GM18511 (cell line): ENCODE measurements around the gene ALDH3B1.
"Not testable (repeated sequence)": the region's sequence is repeated elsewhere in the genome, so short reads cannot be mapped to it uniquely, and the experiment has no call there.

ENCODE experiments used
- ATAC-seq: cut with Tn5 transposase; IDR thresholded peaks from one replicate; pipeline ENCODE4 v1.9.1; 2021; ENCODE audit warnings: mild to moderate bottlenecking, moderate library complexity; ENCODE audit not compliant: unreplicated experiment

Gene ALDH3B1, protein sequence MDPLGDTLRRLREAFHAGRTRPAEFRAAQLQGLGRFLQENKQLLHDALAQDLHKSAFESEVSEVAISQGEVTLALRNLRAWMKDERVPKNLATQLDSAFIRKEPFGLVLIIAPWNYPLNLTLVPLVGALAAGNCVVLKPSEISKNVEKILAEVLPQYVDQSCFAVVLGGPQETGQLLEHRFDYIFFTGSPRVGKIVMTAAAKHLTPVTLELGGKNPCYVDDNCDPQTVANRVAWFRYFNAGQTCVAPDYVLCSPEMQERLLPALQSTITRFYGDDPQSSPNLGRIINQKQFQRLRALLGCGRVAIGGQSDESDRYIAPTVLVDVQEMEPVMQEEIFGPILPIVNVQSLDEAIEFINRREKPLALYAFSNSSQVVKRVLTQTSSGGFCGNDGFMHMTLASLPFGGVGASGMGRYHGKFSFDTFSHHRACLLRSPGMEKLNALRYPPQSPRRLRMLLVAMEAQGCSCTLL

DNA sequence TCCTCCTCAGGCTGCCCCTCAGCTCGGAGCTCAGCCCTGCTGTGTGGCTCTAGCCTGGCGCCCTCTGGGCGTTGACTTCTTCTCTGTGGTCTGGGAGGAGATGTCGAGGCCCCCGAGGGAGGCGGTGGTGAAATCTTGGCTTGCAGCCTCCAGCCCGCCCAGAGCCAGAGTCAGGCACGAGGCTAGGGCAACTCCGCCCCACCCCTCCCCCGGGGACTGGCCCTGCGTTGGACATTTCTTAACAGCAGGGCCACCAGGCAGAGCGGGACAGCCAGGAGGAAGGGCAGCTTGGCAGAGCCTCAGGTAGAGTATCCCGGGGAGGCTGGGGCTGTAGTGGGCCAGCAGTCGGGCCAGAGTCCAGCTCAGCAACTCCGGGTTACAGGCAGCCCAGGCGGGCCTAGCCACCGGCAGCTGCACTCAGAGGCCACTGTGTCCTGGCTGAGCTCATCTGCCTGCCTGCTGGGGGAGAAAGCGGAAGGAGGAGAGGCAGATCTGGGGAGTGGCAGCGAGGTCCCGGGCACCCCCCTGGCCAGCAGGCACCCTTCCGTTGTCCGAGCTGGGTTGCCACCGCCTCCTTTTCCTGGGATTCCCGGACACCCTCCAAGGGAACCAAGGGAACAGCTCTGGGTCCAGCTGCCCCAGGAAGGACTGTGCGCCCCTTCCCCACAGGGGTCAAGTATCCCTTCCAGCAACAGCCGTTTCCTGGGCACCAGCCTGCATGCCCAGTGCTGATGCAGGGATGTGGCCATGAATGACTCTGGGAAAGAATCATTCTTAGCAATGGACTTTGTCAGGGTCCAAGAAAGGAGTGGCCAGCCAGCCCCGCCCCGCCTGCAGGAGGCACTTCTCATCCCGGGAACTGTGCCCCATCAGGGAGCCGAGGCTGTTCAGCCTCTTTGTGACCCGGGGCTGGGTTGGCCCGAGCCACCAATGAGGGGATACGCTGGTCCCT lies at the start of gene ALDH3B1:
ALDH3B1 (plus strand) TSS at position 238 of the 952 bp plus-strand sequence. CDS start 4,971 bp downstream, outside the sequence.
- no peak for ATAC-seq

DNA sequence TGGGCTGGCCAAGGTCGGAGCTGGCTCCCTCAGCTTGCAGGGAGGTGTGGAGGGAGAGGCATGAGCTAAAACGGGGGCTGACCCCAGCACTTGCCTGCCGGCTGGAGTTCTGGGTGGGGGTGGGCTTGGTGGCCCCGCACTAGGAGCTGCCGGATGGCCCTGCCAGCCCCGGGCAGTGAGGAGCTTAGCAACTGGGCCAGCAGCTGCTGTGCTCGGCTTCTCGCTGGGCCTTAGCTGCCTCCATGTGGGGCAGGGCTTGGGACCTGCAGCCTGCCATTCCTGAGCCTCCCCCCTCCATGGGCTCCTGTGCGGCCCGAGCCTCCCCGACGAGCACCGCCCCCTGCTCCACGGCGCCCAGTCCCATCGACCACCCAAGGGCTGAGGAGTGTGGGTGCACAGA lies 46.9 kb upstream of the ALDH3B1 start:
- ATAC-seq, result not testable (repeated sequence)

DNA sequence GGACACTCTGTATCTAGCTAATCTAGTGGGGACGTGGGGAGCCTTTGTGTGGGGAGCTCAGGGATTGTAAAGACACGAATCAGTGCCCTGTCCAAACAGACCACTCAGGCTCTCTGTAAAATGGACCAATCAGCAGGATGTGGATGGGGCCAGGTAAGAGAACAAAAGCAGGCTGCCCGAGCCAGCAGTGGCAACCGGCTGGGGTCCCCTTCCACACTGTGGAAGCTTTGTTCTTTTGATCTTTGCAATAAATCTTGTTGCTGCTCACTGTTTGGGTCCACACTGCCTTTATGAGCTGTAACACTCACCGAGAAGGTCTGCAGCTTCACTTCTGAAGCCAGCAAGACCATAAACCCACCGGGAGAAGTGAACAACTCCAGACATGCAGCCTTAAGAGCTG lies 46.2 kb upstream of the ALDH3B1 start:
- not testable (repeated sequence) for ATAC-seq

DNA sequence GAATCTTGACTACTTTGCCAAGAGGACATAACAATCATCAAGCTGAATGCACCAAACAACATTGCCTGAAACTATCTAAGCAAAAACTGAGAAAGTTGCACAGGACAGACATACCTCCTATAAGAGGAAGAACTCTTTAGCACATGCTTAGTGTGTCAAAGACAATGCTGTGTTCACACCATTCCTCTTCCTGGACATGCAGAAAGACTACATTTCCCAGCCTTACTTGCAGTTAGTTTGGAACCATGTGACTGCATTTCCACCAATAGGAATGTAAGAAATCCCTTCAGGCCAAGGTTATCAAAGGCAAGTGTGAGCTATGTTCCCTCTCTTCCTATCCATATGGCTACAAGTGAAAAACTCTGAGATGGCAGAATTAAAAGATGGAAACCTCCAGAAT lies 45.4 kb upstream of the ALDH3B1 start:
- ATAC-seq, result not testable (repeated sequence)

DNA sequence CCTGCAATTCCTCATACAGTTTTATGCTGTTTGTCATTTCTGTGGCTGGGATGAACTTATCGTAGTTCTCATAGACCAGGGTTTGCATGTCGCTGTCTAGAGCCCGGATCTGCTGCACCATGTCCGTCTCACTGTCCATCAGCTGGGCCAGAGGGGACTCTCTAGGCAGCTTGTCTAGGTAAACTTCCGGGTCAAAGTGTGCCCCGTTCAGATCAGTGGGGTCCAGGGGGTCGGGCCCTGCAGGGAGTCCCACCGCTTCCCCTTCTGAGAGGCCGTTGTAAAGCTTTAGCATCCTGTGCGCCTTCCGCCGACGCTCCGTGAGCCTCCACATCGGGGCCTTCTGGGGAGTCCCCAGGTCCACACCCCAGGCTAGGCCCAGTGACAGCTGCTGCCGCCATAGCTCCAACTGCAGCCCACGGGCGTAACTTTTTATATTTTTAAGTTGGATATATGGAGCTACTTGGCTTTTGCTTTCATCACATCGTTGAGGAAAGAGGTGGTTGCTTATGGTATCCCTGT lies 44.2 kb upstream of the ALDH3B1 start:
- ATAC-seq, result not testable (repeated sequence)

DNA sequence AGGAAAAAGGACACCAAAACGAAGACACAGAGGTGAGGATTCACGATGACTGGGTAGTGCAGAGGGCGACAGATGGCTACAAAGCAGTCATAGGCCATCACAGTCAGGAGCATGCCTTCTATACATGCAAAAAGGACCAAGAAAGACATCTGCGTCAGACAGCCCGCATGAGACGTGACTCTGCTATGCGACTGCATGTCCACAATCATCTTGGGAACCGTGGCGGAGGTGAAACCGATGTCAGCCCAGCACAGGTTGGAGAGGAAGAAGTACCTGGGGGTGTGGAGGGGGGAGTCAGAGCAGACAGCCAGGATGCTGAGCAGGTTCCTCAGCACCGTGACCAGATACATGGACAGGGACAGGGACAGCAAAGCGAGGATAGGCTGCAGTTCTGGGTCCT lies 35.4 kb upstream of the ALDH3B1 start:
- ATAC-seq, result not testable (repeated sequence)

DNA sequence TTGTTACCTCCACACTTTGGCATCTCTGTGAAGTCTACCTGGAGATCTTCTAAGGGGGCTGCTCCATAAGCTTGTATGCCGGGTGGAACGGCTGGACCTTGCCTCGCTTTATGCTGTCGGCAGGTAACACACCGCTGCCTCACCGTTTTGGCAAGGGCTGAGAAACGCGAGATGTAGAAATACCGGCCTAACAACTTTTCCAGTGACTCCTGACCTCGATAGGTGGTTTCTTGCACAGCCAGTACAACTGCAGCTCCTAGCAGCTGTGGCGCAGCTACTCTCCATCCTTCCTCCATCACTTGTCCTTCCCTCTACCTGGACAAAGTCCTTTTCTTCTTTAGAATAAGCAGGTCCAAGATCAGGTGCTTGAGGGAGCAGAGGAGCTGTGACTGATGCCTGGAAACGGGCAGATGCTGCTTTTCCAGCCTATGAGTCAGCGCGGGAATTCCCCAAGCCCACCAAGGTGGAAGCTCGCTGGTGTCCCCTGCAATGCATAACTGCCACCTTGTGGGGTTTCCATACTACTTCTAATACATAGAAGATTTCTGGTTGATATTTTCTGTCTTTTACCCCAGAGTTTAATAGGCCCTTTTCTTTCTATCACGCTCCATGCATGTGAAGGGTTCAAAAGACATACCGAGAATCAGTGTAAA lies 31.2 kb upstream of the ALDH3B1 start:
- not testable (repeated sequence) for ATAC-seq

DNA sequence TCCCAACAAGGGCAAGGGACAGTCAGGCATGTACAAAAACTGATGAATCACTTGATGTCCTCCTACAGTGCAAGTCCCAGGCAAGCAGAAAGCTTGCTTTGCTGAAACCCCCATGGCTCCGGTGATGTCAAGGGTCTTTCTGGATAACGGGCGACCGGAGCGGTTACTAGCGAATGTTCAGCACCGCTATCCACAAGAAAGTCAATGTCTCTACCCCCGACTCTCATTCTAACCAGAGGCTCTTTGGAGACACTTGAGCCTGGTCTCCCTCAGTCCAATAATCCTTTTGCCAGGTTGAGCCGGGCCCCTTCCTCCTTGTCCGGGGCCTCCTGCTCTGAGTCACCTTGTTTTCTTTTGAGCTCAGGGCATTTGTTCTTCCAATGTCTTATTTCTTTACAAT lies 28.9 kb upstream of the ALDH3B1 start:
- not testable (repeated sequence) for ATAC-seq

DNA sequence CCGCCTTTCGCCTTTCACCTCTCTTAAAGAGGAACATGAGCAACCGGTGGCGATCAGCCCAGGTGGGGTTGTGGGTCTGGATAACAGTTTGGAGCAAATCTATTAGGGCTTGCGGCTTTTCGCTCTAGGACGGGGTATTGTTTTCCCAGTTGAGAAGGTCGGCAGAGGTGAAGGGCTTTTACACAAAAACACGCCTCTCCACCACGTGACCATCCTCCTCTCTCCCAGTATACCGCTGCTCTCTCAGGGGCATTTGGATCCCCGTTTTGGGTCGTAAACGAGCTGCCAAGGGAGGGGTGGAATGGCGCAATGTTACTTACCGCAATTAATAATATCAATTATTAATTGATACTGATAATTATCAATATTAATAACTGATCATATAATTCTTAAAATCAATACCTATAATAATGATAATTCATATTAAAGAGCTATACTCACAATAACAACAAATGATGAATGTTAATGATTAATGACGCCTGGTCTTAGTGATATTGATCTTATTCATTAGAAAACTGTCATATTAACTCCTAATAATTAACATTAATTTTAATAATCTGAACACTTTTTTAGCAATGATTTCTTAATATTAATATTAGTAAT lies 27.8 kb upstream of the ALDH3B1 start:
- ATAC-seq, result not testable (repeated sequence)

DNA sequence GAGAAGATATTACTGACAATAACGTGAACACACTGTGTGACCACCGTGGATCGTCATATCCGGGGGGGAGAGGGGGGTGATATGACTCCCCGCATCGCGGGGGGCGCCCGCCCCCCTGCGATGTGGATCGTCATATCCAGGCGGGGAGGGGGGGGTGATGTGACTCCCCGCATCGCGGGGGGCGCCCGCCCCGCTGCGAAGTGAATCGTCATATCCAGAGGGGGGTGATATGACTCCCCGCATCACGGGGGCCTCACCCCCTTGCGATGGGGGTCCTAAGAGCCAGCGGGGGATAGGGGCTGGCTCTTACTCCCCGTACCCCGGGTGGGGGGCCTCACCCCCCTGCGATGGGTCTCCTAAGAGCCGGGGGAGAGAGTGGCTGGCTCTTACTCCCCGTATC lies 26.2 kb upstream of the ALDH3B1 start:
- ATAC-seq, result no peak

DNA sequence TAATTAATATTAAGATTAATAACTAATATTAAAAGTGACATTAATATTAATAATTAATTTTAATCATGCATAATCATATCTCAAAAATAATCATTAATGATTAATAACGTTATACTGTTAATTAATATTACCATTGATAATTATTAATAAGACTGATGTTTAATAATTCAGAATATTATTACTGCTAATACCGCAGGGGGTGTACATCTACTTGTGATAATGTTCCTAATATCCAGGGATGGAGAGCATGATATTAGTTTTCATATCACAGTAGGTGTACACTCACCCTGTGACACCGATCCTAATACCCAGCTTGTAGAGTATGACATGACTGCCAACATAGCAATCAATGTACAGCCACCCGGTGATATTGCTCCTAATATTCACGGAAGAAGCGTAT lies 24.8 kb upstream of the ALDH3B1 start:
- ATAC-seq, result not testable (repeated sequence)

DNA sequence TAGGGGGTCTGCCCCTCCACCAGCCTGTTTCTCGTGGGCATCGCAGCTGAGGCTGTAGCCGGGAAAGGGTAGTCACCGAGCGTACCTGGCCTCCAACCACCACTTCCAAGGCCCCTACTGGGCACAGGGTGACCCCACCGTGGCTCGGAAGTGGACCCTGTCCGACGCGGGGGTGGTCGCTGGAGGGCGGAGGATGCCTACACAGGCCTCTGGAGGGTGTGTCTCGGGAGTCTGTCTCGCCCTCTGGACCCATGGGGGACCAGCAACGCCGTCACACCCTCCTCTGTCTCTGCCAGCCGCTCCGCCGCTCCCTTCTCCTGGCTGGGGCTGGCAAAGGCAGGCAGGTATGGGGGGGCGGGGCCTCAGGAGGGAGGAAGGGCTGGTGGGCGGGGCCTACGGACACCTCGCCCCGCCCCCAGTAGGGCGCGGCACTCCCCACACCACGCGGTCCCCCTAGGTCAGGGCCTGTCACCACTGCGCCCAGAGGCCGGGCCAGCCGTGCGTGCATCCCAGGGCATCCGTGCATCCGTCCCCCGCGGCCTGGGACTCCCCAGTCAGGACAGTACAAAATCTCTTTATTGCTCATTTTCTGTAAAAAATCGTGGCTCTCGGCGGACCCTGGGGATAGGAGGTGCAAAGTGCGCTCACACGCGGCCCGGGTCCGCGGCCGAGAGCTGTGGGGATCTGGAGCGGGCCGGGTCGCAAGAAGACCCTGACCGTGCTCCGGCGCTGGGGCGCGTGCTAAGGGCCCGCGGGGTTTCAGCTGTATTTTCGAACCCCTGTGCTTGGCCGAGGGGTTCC lies 19.4 kb upstream of the ALDH3B1 start:
- ATAC-seq, result not testable (repeated sequence)

DNA sequence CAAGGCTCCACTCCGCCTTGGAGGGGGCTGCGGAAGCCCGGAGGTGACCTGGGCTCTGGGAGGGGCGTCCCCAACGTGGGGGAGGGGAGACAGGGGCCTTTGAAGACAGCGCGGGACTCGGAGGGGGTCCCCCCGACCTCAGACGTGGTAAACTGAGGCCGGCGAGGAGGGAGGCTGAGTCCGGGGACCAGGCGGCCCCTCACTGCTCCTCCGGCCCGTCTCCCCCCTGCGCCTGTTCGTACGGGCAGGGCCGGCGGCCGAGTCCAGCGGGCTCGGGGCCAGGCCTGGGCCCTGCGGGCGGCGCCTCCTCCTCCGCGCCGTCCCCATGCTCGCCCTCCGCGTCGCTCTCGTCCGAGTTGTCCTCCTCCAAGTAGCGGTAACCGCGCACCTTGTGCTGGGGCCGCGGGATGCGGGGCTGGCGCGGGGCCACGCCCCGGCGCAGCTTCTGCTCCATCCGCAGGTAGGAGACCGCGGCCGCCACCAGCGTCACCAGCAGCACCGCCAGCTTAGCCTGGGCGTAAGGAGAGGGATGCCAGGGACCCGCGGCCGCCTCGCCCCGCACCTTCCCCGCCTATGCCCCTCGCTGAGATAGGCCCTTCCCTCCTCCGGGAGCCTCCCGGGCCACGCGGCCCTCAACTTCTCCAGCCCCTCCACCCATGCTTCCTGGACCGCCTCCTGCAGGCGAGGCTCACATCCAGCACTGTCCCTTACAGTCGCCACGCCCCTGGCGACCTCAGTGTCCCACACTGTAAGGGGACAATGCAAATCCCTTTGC lies 18.6 kb upstream of the ALDH3B1 start:
- ATAC-seq, result not testable (repeated sequence)

DNA sequence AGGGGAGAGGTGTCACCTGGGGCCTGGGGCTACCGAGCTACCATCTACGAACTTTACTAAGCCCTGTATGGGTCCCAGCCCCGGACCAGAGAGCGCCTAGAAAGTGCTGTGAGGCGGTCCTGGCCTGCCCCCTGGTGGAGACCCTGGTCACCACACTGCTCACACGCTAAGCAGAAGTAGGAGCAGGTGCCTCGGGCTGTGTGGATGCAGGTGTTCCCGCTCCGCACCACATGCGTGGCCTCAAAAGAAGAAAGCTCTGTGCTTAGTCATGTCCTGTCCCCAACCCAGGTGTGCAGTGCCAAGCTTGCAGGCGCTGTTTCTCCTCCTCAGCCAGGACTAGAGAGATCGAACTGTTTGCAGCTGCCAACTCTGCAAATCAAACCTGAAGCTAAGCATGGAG lies 16.3 kb upstream of the ALDH3B1 start:
- not testable (repeated sequence) for ATAC-seq

DNA sequence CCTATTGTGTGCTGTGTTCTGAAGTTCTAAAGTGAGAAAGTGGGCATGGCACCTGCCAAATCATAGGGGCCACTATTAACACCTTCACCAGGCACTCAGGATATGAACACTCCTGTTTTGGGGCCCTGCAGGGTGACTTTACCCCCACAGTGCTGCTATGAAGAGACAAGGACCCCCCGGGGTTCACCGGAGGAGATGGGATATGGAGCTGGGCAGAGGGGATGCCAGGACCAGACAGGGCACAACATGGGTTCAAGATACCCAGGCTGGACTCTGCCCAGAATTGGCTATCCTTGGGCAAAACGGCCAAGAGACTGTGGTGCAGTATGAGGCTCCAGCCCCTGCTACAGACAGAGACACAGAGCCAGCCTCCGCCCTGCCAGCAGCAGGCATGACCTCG lies 15.7 kb upstream of the ALDH3B1 start:
- not testable (repeated sequence) for ATAC-seq

DNA sequence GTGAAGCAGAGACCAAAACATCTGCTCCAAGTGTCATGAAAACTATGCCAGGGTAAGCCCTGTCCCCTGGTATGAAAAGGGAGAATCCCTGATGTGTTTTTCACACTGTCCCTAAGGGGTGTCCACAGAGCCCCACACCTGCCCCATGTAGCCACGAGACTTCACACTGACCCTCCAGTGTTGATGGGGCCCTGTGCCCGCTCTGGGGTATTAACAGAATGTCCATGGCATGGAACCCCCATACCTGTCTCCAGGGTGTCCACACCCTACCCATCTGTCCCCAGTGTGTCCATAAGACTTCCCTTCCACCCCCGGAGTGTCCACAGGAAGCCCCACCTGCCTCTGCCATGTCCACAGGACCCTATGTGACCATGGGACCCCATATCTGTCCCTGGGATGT lies 15.0 kb upstream of the ALDH3B1 start:
- not testable (repeated sequence) for ATAC-seq

DNA sequence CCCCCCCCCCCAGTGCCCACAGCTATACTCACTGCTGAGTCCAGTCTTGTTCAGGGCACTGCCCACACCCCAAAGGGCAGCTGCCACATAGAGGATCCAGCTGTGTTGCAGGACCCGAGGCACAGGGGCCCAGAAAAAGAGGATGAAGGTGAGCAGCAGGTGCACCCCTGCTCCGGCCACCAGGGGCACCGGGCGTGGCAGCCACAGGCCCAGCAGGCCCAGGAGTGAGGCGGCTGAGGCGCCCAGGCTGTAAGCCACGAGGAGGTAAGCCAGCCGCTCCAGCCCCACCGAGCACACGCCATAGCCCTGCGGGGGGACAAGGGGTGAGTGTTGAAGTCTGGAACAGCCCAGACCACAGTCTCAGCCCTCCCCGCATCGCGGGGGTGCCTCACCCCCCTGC lies 14.5 kb upstream of the ALDH3B1 start:
- ATAC-seq, result not testable (repeated sequence)

DNA sequence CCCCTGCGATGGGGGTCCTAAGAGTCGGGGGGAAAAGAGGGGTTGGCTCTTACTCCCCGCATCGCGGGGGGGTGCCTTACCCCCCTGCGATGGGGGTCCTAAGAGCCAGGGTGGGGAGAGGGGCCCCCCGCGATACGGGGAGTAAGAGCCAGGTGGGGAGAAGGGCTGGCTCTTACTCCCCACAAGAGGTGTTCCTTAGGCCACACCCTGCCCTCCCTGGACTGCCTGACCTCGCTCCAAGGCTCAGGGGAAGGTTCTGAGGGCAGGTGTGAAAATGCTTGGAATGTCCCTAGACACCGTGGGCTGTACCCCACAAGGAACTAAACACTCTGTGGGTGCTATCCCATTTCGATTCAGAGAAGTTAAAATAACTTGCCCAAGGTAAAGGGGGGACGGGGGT lies 14.1 kb upstream of the ALDH3B1 start:
- ATAC-seq, result no peak
